Prostate gland (tissue), 2 donors: ENCODE results near the gene PATL2.

ENCODE experiments used
- CTCF ChIP-seq, 4 experiments: fragments of 200-600 bp in 2 of 4; fragments of 450-650 bp in 2 of 4; sonication (generic) in 2 of 4; IDR thresholded peaks; 1 replicate in 3 of 4; 2 replicates in 1 of 4; pipeline ENCODE4 v1.5.1; 2016 to 2019; ENCODE audit warnings: antibody characterized with exemption in 4 of 4, mild to moderate bottlenecking in 2 of 4, moderate library complexity in 2 of 4
- POLR2A ChIP-seq: fragments of 450-650 bp; IDR thresholded peaks from one replicate; pipeline ENCODE4 v1.6.1; 2016; ENCODE audit warnings: antibody characterized with exemption, mild to moderate bottlenecking
- POLR2AphosphoS5 ChIP-seq: sonication (generic); formaldehyde crosslinking; IDR thresholded peaks from one replicate; pipeline ENCODE4 v1.6.1; 2017; ENCODE audit warnings: antibody characterized with exemption

- TF ChIP-seq CTCF (IDR thresholded peaks at IDR 0.05): peak; percentile 18 to 81 (median 63)
- no peak for TF ChIP-seq POLR2A
- TF ChIP-seq POLR2AphosphoS5: no peak
Observed at GRCh38 chr15:44738340-44738984, 27.3 kb upstream of the PATL2 start.
